HG03520 (cell line): ENCODE data around the gene CREB3L2.
"Not testable (repeated sequence)": the region's sequence is repeated elsewhere in the genome, so short reads cannot be mapped to it uniquely, and the experiment has no call there.

Source experiments
- ATAC-seq: cut with Tn5 transposase; IDR thresholded peaks from one replicate; pipeline ENCODE4 v1.9.1; 2021; ENCODE audit warnings: mild to moderate bottlenecking, moderate library complexity; ENCODE audit not compliant: unreplicated experiment

Gene CREB3L2

GRCh38 chr7:137908106-137908505, 93.8 kb downstream of the CREB3L2 start:
- no peak for ATAC-seq

GRCh38 chr7:137906636-137907035, 95.2 kb downstream of the CREB3L2 start:
- not testable (repeated sequence) for ATAC-seq

- ATAC-seq = no peak
These were observed 97.1 kb downstream of the CREB3L2 start for GRCh38 chr7:137904833-137905232.

DNA sequence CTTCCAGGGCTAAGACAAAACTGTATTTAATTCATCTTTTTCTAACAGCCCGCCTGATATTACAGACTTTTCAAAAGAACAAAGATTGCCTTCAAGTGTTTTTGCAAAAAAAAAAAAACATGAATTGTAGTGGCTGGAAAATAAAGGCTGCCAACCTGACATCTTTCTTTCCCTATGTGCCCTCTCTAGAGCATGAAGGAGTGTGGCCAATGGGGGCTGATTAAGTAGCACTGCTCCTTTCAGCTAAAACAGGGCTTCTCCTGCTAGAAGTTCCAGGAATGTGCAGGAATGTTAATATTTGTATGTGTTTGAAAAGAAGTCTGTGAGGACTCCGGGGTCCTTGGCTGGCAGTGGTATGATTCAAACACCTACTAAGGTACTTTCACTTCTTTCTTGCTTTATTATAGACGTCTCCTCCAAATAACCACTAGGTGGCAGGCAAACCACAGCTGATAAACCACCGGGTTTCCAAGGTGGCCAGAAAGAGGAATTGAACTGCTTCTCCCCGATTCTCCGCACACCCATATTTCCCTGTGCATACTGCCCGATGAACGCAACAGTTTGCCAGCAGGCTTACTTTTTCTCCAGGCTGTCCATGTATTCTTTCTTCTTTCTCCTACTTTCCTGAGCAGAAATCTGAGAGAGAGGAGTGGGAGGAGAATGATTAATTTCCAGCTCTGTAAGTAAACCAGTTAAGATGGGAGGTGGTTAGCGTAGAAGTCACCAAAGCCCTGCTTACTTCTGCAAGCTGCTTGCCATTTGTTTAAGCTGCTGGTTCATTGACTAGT, 98.3 kb downstream of the CREB3L2 start:
- peak; percentile 73 for ATAC-seq

GRCh38 chr7:137900137-137900536, 101.7 kb downstream of the CREB3L2 start:
- no peak for ATAC-seq

- ATAC-seq = peak; percentile 65
These were observed 102.8 kb downstream of the CREB3L2 start for GRCh38 chr7:137898839-137899721.

DNA sequence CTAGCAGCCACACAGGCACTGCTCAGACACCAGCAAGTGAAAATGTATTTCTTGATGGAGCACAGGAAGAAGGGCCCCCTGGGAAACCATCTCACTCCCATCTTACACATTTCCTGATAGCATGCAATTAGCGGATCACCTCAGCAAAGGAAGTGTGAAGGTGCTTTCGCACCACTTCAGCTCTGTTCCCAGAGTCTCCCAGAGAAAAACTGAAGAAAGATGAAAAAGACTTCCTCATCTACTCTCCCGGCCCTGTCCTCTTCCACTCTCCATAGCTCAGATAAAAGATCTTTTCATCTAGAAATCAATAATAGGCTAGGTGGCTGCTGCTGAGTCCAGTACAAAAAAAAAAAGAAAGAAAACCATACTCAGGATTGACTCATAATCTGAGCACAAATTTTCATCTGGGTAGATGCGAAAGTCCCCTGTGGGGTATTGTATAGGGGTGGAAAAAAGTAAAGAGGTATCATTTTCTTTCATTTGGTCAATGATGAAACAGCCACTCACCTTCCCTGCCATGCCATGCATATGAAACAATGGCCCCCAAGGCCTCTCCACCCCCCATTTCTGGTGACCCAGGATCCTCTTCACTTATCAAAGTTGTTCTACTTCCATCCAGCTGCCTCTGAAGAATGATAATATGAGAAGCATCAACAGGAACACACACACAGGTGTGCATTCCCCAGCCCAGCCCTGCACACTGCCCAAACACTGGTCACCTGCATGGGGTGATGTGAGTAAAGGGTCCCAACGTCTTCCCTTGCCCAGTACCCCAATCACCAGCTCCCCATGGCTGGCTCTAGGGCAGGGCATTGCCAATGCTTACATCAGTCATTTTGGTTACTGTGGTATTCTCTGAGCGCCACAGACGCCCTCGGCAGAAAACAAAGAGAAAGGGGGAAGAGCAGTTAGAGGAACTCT, 106.3 kb downstream of the CREB3L2 start:
- peak; percentile 78 for ATAC-seq

DNA sequence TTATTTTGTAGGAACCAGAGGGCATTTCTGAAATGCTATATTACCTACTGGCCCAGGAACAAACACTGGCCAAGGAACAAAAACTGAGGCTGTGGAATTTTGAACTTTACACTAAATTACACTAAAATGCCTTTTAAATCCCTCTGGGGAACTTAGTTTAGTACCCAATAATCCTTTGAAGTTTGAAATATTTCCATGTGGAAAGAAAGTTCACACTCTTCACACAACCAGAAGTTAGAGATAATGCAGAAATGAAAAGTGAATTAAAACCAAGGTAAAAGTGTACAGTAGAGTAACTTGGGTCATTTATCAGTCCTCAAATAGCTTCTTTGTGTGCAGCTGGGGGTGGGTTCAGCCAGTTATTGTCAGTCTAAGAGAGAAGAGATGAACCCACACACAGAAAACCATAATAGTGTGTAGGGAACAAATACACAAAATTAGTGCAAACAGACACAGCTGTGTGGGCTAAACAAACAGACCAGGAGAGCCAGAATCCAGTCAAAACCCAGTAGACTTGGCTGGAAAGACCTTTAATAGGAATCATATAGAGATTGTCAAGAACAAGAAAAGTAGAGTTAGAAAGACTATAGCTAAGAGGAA, 108.6 kb downstream of the CREB3L2 start:
- ATAC-seq = no peak

DNA sequence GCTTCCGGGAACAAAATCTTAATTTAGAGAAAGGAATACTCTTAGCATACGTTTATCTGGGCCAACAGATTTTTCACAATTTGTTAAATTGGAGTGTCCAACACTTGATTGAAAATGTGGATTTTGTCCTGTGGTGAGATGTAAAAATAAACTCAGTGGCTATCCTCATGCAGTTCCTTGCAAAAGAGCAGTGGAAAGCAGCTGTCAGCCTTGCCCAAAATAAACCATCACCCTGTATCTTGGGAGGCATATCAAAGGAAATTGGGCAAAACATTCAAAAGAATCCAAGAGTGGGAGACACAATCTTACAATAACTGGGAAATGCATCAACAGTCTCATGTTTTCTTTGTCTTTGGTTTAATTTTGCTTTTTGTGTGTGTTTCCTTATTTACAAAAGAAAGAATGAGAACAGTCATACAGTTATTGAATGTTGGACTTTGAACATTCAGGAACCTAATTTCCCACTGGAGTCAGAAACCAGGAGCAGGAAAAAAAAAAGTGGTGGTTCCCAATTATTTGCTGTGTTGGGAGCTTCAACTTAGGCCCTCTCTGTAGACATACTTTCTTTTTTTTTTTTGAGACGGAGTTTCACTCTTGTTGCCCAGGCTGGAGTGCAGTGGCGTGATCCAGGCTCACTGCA, 110.8 kb downstream of the CREB3L2 start:
- no peak for ATAC-seq

GRCh38 chr7:137890449-137890921, 111.4 kb downstream of the CREB3L2 start:
- ATAC-seq = no peak

DNA sequence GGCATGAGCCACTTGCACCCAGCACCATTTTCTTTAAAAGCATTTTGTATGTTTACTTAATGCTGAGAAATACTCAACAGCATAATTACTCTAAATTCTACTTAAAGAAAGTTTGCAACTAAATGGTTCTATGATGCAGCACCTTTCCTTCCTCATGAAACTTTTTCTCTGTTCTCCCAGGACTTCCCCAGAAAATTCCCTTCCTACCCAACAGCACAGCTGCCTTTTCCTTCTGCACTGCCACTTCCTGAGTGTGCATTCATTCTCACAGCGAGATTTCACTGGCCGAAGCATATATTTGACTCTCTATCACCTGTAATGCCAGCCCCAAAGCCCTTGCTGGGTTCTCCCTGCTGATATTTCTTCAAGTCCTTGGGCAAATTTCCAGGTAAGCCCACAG, 113.6 kb downstream of the CREB3L2 start:
- ATAC-seq = no peak

DNA sequence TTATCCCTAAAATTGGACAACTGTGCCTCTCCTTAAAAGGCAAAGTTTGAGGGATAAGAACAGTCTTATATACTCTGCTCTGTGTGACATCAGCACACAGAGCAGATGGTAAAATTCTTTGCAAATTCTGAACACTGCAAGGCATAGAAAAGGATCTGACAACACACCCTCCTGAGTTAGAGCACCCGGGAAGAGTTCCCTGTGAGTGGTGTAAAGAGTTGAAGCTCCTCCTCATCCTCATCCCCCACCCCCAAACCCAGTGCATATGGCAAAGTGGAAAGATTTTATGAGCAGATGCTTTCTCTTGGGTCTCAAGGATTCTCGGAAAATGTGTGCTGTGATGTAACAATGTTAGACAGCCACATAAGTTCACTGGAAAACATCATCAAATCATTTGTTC, 115.1 kb downstream of the CREB3L2 start:
- no peak for ATAC-seq

DNA sequence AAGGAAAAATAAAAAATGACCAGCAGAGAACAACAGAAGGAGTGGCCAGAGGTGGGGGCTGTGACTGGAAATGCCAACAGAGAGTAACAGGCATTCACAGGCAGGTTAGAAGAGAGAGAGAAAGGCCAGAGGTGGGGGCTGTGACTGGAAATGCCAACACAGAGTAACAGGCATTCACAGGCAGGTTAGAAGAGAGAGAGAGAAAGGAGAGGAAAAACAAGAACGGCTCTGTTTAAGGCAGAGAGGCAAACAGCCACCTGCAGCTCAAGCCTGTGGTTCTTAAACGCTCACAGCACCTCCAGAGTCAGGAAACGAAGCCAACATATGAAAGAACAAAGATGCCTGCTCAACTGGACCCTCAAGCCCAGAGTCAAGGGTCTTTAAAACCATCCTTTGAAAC, 115.6 kb downstream of the CREB3L2 start:
- no peak for ATAC-seq

DNA sequence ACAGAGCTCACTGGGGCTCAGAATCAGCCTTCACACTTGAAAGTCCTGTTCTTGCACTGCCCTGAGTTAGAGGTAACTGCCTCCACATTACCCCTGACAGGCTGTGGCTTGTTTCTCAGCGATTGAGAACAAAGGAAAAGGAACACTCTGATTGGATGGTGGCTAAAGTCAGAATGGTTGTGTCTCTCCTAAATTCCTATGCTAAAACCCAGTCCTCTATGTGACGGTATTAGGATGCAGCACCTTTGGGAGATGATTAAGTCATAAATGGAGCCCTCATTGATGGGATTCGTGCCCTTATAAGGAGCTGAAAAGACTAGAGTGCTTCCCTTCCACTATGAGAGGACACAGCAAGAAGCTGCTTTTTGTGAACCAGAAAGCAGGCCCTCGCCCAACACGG, 116.2 kb downstream of the CREB3L2 start:
- ATAC-seq = no peak

GRCh38 chr7:137882806-137883205, 119.1 kb downstream of the CREB3L2 start:
- no peak for ATAC-seq

DNA sequence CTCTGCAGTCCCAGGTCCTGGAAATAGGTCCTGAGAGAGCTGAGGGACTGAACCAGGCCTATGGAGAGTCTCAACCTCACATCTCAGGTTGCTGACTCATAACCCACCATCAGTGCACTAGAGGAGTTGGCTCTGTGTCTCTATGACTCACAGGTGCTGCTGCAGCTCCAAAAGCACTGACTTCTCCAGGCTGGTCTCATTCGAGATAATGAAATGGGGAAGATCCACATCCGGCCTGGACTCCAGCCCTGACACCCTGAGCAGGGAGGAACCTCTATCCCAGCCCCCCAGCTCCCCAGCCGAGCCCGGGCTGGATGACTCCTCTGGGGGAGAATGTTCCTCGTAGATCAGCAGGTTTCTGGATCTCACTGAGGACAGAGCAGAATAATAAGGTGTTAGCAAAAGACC, 119.6 kb downstream of the CREB3L2 start:
- peak; percentile 89 for ATAC-seq

DNA sequence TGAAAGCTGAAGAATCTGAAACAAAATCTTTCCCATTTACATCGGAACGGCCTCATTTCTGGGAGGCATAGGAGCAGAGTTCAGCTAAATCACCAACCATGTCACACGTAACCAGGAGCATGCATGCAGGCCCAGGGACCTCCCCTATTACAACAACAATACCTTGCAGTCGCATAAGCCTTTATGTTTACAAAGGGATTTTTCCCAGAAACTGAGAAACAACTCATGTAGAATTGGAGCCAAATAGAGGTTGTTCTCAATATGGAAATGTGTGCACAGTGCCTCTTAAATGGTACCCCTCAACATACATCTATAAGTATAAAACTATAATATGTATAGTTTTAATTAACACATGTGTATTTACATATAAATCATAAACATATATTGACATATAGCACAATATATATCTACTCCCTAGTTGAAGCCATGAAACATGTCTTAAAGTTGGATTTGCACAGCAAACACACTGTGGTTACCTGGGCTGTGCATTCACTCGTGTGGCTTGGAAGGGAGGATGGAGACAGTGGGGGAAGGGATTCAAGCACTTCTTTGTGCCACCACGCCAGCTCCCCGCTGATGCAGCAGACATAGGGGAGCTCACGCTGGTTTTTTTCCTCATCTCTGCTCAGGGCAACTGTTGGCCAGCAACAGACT, 120.2 kb downstream of the CREB3L2 start:
- no peak for ATAC-seq

DNA sequence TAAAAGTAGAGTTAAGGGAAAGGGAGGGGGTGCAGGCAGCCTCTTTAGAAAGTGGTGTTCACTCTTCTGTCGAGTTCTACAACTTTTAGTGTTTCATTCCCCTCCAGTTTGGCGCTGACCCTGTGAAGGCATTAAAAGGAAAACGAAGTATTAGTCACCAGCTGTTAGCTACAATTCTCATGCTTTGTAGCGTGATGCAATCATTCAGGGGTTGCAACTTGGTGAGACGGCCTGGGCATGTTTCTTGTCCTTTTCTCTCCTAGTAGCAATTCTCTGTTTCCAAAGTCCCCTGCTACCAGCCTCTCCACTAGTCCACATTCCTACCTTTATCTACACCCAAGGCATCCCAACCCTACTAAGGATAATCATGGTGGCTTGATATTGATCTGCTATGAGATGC, 121.5 kb downstream of the CREB3L2 start:
- no peak for ATAC-seq

GRCh38 chr7:137879357-137880158, 122.3 kb downstream of the CREB3L2 start:
- no peak for ATAC-seq
